AG08396 (cell line): Measurements from ENCODE around the gene STEAP2.

Source experiments
- DNase-seq: peaks from one replicate; pipeline ENCODE4 v3.0.0; 2012; ENCODE audit warnings: low spot score, mixed read lengths

STEAP2 gene

DNA sequence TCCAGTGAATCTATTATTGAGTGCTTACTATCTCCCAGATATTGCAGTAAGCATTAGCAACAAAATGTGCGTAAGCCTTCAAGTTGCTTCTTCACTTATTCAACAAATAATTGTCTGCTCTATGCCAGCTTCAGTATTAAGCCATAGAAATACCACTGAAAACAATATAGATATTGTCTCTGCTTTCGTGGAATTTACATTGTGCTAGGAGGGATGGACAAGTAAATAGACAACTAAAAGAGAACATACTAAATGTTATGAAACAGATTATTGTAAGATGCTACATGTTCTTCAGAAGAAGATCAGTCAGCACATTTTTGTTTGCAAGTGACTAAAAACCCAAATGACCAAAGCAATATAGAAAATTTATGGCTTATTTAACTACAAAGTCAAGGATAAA lies 60.7 kb downstream of the STEAP2 start:
- DNase-seq, result no peak

DNA sequence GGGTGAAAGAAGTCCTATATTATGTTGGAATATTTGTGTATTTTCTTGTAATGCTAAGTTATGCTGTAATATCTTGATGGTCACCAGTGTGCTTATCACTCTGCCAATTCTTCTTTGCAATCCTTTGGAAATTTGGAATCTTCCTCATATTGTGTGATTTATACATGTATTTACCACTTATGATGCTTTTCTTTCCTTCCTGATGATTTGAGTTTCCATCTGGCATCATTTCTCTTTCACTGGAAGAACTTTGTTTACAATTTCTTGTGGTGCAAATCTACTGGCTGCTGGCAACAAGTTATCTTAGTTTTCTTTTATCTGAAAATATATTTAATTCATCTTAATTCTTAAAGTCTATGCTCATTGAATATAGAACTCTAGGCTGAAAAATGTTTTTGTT lies 62.6 kb downstream of the STEAP2 start:
- DNase-seq, result no peak

GRCh38 chr7:90276033-90276728 lies 64.6 kb downstream of the STEAP2 start:
- no peak for DNase-seq
